GM19351 (cell line): ENCODE data around the gene GGT7.

Experiments used
- ATAC-seq: cut with Tn5 transposase; IDR thresholded peaks from one replicate; pipeline ENCODE4 v1.9.1; 2021; ENCODE audit warnings: mild to moderate bottlenecking, moderate library complexity; ENCODE audit not compliant: unreplicated experiment

GGT7 gene

DNA sequence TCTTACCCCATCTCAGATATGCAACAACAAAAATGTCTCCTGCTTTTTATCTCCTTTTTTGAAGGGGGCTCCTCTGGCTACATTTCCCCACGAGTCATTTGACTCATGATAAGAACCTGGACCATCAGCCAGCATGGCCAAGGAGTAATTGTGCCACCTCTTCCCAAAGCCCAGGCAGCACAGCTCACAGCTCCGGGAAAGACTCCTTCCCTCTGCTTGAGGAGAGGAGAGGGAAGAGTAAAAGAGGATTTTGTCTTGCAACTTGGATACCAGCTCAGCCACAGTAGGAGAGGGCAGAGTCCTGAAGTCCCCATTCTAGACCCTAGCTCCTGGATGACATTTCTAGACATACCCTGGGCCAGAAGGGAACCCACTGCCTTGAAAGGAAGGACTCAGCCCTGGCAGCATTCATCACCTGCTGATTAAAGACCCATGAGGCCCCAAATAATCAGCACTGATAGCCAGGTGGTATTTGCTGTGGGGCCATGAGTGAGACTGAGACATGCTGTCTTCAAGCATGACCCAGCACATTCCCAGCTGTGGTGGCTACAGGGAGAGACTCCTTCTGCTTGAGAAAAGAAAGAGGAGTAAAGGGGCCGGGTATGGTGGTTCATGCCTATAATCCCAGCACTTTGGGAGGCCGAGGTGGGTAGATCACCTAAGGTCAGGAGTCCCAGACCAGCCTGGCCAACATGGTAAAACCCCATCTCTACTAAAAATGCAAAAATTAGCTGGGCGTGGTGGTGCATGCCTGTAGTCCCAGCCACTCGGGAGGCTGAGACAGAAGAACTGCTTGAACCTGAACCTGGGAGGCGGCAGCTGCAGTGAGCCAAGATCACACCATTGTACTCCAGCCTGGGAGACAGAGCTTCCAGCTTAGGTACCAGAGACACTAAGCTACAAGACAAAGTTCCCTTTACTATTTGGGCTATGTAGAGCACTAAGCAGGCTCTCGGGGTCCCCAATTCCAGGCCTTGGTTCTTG is 75.4 kb downstream of the GGT7 start:
- no peak for ATAC-seq
